ENCODE data around the gene SLC9A3.

DNA sequence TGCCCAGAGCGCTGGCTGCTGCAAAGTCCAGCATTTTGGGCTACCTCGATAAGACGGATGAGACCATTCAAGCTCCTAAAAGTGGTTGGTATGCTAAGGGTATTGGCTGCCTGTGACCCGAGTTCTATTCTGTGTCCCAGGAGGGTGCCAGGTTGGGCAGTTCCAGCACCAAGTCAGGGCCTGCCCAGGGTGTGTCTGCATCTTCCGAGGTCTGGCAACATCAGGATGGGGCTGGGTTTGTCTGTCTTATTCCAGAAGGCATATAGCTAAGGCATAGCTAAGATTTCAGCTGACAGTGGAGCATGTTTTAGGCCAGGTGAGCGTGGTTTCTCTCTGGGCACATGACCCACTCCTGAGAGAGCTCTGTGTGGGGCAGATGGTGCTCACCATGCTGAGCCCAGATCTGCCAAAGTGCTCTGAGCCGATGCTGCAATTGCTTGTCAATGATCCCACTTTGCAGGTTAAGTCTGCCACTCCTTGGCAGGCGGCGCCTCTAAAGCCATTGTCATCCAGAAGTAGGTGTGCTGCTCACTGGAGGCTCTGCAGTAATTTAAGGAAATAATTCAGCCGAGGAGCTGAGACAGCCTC is 7.8 kb downstream of the SLC9A3 start:
- TF ChIP-seq POLR2A (IDR thresholded peaks at IDR 0.05) (no peak), POLR2AphosphoS5 (IDR thresholded peaks at IDR 0.05) (peak in 1 of 3 donors; percentile 38), CTCF (IDR thresholded peaks at IDR 0.05) (no peak), EP300 (IDR thresholded peaks at IDR 0.05) (no peak)
